Right lobe of liver (tissue), 6 donors: ENCODE measurements around the gene INAFM2. TPM values are rescaled to one million over a fixed set of nuclear protein-coding genes. Genes with fewer than 3 reads are reported as not detected.

Experiments used
- ATAC-seq, 4 donors: fragments of 200-7000 bp; cut with Tn5 transposase; one replicate each; pipeline ENCODE4 v1.9.1; 2020; ENCODE audit warnings: mild to moderate bottlenecking in 4 of 4, moderate library complexity in 4 of 4
- DNase-seq, 3 donors: peaks; one replicate each; pipeline ENCODE4 v3.0.0-alpha.2; 2020
- H3K27ac ChIP-seq, 3 donors: fragments of 200-600 bp; one replicate each; pipeline ENCODE4 v1.8.0; 2022
- H3K27me3 ChIP-seq, 2 donors: fragments of 200-600 bp; one replicate each; pipeline ENCODE4 v1.8.0; 2022
- H3K36me3 ChIP-seq, 4 donors: fragments of 200-600 bp; sonication (generic) in 1 of 4; one replicate each; pipeline versions ENCODE4 v1.5.1 to v1.8.0; 2017 to 2022; ENCODE audit warnings: control low read depth in 1 of 4
- H3K4me1 ChIP-seq, 4 donors: fragments of 200-600 bp; sonication (generic) in 1 of 4; one replicate each; pipeline versions ENCODE4 v1.5.1 to v1.8.0; 2017 to 2022; ENCODE audit warnings: control low read depth in 1 of 4
- H3K4me3 ChIP-seq, 3 donors: fragments of 200-600 bp; one replicate each; pipeline ENCODE4 v1.8.0; 2022
- H3K9me3 ChIP-seq, 4 donors: fragments of 200-600 bp; sonication (generic) in 1 of 4; one replicate each; pipeline versions ENCODE4 v1.5.1 to v1.8.0; 2017 to 2022; ENCODE audit warnings: control low read depth in 1 of 4
- POLR2A ChIP-seq: fragments of 450-650 bp; IDR thresholded peaks from one replicate; pipeline ENCODE4 v1.6.1; 2017; ENCODE audit warnings: antibody characterized with exemption, mild to moderate bottlenecking
- WGBS: methylation state at CpG from one replicate; pipeline ENCODE4 v1.1.6; 2018; ENCODE audit warnings: low coverage, low lambda C conversion rate; ENCODE audit not compliant: insufficient coverage; ENCODE audit errors: missing lambda C conversion rate; 5-methylcytosine and 5-hydroxymethylcytosine counted together
- intact Hi-C, 2 donors: fragments of 100-400 bp; cut with DNase I; formaldehyde crosslinking; loops; one replicate each; pipeline versions ENCODE4 v1.11.2 to v1.14.1; 2022
- total RNA-seq, 6 experiments: library from RNA; depleted of rRNA in 2 of 6; stranded (reverse); fragments of >200 nt in 2 of 6; fragmentation: NEBNext Ultra II Directional in 3 of 6; extraction: Animal tissue kit (Norgen Biotek cat#: 25700) in 3 of 6; gene quantifications; one replicate each; pipeline versions ENCODE4 v1.1.0 to v1.2.4, GENCODE V29; 2016 to 2023
- TF ChIP-seq, protein P1 (sequence below), 4 donors: fragments of 200-600 bp in 3 of 4; fragments of 450-650 bp in 1 of 4; IDR thresholded peaks; one replicate each; pipeline versions ENCODE4 v1.5.1 to v1.8.0; 2016 to 2022; ENCODE audit warnings: antibody characterized with exemption in 4 of 4, mild to moderate bottlenecking in 2 of 4
- donor health status: DM: no; HTN: yes; CAD: no.
- donor health status: DM: no; HTN: no; CAD: no.
- donor health status: DM: no; HTN: no; CAD: no.
- donor health status: DM: no; HTN: yes; CAD: no.
- donor health status: DM: no; HTN: yes; CAD: no.

INAFM2 gene
- total RNA-seq, 6 experiments from 2014 or later = 4.6 to 8.7 (median 5.8) TPM

DNA sequence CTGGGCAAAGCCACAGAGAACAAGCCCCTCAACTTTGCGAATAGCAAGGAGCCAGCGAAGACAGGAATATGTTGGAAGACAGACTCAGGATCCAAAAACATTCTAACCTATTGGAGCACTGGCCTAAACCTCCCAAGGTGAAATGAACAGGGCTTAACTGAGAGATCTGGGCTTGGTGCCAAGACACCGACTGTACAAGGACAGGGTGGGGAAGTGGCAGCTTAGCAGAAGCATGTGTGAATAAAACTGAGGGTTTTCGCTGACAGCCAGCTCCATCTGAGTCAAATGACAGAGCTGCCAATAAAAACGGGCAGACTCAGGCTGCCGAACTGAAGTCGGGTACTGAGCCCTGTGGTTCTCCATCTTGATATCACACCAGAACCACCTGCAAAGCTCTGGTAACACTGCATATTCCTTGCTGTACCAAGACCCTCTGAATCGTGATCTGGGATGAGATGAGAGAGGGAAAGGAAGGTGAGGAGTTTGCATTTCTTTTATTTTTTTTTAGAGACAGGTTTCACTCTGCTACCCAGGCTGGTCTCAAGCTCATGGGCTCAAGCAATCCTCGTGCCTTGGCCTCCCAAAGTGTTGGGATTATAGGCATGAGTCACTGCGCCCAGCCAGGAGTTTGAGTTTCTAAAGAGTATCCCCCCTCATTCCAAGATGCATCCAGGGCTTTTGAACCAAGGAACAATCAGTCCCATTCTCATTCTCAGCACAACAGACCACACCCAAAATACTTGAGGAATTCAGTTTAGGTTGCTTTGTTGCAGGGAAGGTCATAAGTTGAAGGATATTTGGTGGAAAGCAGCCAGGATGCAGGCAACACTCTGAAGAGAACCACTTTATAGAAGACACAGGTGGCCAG, 9.7 kb upstream of the INAFM2 start:
- no peaks in the 10 kb centered on the region for H3K36me3 ChIP-seq
- H3K9me3 ChIP-seq = no peaks in the 10 kb centered on the region
- intact Hi-C loops = no loop called here
- no peak overlapping the region for H3K27ac ChIP-seq
- 32% methylated on average over 9 of the region's 10 CpGs for WGBS
- H3K27me3 ChIP-seq = no peaks in the 10 kb centered on the region
- ATAC-seq = peak; percentile 35 to 49 (median 40)
- no peak overlapping the region for H3K4me3 ChIP-seq
- no peaks in the 10 kb centered on the region for H3K4me1 ChIP-seq
- no peak for TF ChIP-seq POLR2A
- TF ChIP-seq, protein P1, sequence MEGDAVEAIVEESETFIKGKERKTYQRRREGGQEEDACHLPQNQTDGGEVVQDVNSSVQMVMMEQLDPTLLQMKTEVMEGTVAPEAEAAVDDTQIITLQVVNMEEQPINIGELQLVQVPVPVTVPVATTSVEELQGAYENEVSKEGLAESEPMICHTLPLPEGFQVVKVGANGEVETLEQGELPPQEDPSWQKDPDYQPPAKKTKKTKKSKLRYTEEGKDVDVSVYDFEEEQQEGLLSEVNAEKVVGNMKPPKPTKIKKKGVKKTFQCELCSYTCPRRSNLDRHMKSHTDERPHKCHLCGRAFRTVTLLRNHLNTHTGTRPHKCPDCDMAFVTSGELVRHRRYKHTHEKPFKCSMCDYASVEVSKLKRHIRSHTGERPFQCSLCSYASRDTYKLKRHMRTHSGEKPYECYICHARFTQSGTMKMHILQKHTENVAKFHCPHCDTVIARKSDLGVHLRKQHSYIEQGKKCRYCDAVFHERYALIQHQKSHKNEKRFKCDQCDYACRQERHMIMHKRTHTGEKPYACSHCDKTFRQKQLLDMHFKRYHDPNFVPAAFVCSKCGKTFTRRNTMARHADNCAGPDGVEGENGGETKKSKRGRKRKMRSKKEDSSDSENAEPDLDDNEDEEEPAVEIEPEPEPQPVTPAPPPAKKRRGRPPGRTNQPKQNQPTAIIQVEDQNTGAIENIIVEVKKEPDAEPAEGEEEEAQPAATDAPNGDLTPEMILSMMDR (IDR thresholded peaks at IDR 0.05) = no peak
- DNase-seq = peak in 2 of 3 donors; percentile 50 to 61

DNA sequence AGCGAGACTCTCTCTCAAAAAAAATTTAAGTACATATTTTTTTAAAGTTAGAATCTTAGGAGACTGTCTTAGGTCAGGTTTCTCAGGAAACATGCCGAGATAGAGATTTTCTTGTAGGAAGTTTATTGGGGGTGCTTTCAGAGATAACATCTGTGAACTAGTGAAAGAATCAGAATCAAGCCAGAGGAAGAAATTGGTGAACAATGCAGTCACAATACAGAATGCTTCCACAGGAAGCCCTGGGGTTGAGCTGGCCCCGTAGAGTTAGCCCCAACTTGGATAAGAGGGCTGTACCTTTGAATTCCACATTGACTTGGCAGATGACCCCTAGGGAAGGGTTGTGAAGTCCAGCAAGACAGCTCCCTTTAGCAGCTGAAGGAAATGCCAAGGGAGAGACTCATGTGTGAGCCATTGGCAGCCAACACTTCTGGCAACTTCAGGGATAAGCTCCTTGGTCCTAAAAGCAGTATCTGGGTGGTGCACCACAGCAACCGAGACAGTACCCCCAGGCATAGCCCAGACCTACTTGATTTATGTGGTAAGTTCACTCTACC, 8.7 kb upstream of the INAFM2 start:
- ATAC-seq (no peak), DNase-seq (no peak)
- no peak overlapping the region for H3K27ac ChIP-seq
- H3K36me3 ChIP-seq = no peaks in the 10 kb centered on the region
- WGBS = 49% methylated on average over 4 of the region's 4 CpGs
- H3K9me3 ChIP-seq = no peaks in the 10 kb centered on the region
- H3K4me1 ChIP-seq = no peaks in the 10 kb centered on the region
- intact Hi-C loops = no loop called here
- H3K27me3 ChIP-seq = no peaks in the 10 kb centered on the region
- H3K4me3 ChIP-seq = no peak overlapping the region
- no peak for TF ChIP-seq POLR2A
- TF ChIP-seq, protein P1 (IDR thresholded peaks at IDR 0.05) = no peak

DNA sequence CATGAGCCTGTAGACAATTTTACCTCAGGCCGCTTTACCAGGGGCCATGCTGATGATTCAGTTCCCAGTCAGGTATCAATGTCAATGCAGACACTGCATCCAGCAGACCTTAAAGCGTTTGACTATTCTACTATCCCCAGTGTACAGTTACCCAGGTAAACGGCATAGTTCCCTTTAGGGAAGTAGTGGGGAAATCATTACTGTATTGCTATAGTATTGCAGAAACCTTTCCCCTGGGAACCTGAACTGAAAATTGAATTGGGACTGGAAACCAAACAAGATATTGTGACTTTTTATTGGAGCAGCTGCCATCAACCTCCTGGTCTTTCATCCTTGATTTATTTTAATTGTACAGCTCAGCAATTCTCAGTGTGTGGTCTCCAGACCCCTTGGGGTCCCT, 6.6 kb upstream of the INAFM2 start:
- Histone ChIP-seq H3K36me3 (no peaks in the 10 kb centered on the region), H3K9me3 (no peaks in the 10 kb centered on the region), H3K27me3 (no peaks in the 10 kb centered on the region), H3K4me3 (no peak overlapping the region), H3K27ac (no peak overlapping the region), H3K4me1 (no peaks in the 10 kb centered on the region)
- no peak for ATAC-seq
- WGBS = 78% methylated on average over 3 of the region's 3 CpGs
- intact Hi-C loops = no loop called here
- DNase-seq = no peak
- TF ChIP-seq POLR2A = no peak
- TF ChIP-seq, protein P1 (IDR thresholded peaks at IDR 0.05) = no peak

DNA sequence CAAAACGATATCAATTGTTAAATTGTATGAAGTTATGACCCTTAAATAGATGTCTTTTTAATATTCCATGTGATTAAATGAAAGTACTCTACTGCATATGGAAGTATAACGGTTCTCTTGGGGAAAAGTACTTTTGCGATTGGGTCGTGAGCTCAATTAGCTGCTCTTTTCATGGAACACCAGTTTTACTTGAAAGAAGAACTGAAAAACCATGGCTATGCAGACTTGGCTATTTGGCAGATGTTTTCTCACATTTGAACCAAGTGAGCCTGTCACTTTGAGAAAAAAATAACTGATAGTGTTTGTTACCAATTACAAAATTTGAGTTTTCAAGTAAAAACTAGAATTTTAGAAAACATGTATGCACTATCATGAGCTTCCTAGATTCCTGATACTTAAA, 5.9 kb upstream of the INAFM2 start:
- intact Hi-C loops = no loop called here
- H3K36me3 ChIP-seq = no peaks in the 10 kb centered on the region
- ATAC-seq (no peak), DNase-seq (no peak)
- no peaks in the 10 kb centered on the region for H3K4me1 ChIP-seq
- no peak overlapping the region for H3K27ac ChIP-seq
- no peak overlapping the region for H3K4me3 ChIP-seq
- H3K27me3 ChIP-seq = no peaks in the 10 kb centered on the region
- TF ChIP-seq, protein P1 (IDR thresholded peaks at IDR 0.05) = no peak
- WGBS = 48% methylated on average over 4 of the region's 4 CpGs
- H3K9me3 ChIP-seq = no peaks in the 10 kb centered on the region
